GM21423 (cell line): ENCODE data around the gene ANAPC2.
A peak's percentile ranks its signal among the peaks of the same experiment; 100 is the strongest.

Experiments
- ATAC-seq: cut with Tn5 transposase; IDR thresholded peaks from one replicate; pipeline ENCODE4 v1.9.1; 2021; ENCODE audit warnings: mild to moderate bottlenecking, moderate library complexity; ENCODE audit not compliant: unreplicated experiment

Gene ANAPC2

GRCh38 chr9:137227853-137228505, 39.6 kb upstream of the ANAPC2 start:
- no peak for ATAC-seq

DNA sequence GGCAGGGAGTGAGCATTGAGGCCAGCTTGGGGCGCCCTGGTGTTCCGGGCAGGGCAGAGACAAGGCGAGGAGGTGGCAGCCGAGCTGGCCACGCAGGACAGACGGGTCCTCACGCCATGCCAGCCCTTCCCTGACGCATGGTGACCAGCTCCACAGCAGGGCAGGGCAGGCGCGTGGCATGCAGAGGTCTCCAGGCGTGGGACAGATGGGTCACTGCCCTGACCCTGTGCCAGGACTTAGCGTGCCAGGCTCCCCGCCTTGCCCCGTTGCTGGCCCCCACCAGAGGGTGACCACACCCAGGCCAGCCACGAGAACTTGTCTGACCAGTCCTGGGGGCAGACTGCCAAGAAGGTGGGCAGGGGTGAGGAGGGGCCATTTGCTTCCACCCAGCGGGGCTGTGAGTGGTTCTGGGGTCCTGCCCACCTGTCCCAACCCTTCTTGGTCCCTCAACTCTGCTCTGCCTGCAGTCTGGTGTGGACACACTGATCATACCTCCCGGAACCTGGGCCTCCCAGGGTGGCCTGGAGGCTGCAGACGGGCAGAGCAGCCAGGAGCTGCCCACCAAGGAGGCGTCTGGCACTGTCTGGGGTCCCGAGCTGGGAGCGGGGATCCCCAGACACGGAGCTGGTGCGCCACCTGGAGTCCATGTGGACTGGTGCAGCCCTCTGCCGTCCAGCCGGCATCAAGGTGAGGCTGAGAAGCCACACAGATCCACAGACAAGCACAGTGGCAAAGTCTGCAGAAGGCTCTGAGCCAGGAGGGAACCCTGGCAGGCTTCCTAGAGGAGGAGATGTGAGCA, 38.9 kb upstream of the ANAPC2 start, which contains the start of gene RNF224:
RNF224 (plus strand) TSS at position 449 of the 799 bp plus-strand sequence. CDS start 834 bp downstream, outside the sequence.
- ATAC-seq, result no peak

DNA sequence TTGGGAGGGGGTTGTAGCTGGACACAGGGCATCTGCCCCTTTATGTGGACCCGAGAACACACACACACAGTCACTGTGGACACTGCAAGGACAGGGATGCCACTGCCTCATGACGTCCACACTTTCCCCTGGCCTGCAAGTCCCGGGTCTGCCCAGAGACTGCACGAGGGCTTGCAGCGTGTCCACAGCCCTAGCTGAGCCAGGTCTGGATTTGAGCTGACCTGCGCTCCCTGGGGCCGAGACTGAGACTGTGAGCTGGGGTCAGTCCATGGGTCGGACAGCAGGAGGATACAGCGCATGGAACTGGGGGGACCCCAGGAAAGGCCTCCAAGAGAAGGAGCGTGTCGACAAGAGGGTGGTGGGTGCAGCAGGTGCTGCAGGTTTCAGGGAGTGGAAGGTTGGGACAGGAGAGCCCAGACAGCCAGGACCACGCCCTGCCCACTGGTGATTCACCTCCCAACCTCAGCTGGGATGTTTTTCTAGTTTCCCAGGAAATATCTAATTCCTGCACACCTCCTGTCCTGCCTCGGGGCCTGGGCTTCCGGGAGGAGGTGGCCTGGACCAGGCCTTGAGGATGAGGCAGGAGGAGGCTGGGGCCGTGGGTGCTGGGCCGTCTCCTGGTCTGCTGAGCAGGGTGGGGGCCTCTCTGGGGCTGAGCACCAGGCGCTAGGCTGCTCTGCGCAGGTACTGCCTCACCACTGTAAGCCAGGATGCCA, 38.1 kb upstream of the ANAPC2 start:
- no peak for ATAC-seq

GRCh38 chr9:137225699-137226331, 37.5 kb upstream of the ANAPC2 start:
- ATAC-seq, result no peak

- ATAC-seq, result no peak
Measured at GRCh38 chr9:137224830-137225694, 36.7 kb upstream of the ANAPC2 start, which contains the start of gene CYSRT1. TSS of gene CYSRT1 (plus strand) at chr9:137225174. CDS start at chr9:137225622, 448 bp downstream.

GRCh38 chr9:137223078-137223970, 35.0 kb upstream of the ANAPC2 start:
- peak; percentile 77 for ATAC-seq

- no peak for ATAC-seq
Measured at GRCh38 chr9:137222190-137223077, 34.1 kb upstream of the ANAPC2 start, which contains the start of gene RNF208. TSS of gene RNF208 (minus strand) at chr9:137222240. CDS start at chr9:137221212, 1,028 bp downstream.

GRCh38 chr9:137221506-137222111, 33.2 kb upstream of the ANAPC2 start:
- no peak for ATAC-seq

GRCh38 chr9:137221095-137221505, 32.7 kb upstream of the ANAPC2 start:
- no peak for ATAC-seq

DNA sequence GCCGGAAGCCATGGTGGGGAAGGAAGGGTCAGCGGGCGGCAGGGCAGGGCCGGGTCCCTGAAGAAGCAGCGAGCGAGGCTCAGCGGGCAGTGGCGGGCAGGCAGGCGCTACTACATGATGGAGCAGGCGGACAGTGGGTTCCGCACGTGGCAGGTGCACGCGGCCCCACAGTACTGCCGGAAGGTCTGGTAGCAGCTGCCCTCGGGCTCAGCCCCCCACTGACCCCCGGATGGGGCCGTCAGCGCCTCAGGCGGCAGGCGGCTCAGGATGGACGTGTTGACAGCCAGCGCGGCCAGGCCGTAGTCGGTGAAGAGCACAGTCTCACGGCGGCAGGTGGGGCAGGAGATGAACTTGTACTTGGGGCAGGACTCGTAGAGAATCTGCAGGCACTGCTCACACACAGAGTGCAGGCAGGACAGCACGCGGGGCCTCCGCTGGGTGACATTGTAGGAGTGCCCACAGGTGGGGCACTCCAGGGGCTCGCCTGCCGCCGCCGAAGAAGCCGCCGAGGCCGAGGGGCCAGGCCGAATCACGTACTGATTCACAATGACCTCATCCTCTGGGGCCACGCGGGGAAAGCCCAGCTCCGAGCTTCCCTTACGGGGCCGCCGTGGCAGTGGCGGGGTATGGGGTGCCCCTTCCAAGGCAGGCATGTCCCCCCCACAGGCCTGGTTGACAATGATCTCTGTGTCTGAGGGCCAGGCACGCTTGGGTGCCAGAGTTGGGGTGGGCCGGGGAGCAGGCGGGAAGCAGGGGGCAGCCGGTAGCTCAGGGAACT, 32.1 kb upstream of the ANAPC2 start:
- ATAC-seq, result no peak

DNA sequence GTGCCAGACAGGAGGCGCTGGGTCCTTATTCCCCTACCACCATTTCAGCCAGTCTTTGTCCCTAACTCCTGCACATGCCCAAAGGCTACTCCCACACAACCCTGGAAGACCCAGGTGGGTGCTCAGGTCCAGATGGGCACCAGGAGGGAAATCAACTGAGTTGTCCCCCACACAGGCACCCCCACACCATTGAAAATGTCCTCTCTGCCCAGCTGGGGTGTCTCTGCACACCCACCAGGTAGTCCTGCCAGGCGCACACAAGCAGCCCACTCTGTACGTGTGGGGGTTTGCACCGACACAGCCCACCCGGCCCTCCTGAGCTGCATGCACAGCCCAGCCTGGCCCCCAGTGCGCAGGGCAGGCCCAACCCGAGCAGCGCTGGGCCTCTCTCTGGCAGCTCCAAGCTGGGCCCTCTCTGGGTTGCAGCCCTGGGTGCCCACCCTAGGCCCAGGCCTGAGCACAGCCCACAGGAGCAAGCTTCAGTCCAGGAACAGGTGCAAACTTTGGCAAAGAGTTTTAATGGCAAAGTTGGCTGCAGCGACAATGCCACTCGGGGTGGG, 31.5 kb upstream of the ANAPC2 start:
- no peak for ATAC-seq

- no peak for ATAC-seq
Measured at GRCh38 chr9:137218754-137219271, 30.5 kb upstream of the ANAPC2 start.

- no peak for ATAC-seq
Measured at GRCh38 chr9:137218212-137218753, 29.9 kb upstream of the ANAPC2 start.

DNA sequence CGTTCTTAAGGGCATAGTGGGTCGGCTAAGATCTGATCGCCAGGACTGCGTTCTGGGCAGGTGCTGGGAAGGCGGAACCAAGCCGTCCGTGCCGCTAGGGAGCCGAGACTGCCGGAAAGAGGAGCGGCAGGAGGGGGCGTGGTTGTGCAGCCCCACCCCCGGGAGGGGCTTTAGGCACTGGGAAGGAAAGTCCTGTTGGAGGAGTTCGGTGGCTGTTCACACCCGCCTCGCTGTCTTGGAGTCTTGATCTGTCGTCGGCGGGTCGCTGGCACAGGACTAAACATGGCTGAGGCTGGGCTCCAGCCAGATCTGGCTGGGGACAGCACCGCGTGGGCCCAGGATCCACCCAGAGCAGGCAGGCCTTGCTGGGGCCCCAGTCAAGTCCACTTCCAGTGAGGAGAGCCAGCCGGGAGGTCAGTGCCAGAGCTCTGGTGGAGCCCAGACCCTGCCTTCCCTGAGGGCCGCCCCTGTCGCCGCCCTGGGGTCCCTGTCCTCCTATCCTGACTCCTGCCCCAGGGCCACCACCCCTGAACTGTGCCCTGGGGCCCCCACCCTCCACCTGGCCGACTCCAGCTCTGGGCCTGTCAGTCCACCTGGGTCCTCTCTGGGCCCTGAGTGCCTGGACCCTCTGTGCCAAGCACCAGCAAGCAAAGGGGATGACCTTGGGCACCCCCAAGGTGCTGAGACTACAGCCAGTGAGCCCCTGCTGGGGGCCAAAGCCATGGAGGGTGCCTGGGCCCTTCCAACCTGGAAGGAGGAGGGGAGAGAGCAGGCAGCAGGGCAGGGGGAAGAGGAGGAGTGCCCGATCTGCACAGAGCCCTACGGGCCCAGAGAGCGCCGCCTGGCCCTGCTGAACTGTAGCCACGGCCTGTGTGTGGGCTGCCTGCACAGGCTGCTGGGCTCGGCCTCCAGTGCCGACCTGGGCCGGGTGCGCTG, 29.2 kb upstream of the ANAPC2 start:
- no peak for ATAC-seq
